Heart left ventricle (tissue), 16 donors: Measurements from ENCODE around the gene B4GALT5. TPM values are rescaled to one million over a fixed set of nuclear protein-coding genes. Genes with fewer than 3 reads are reported as not detected.
A peak's percentile ranks its signal among the peaks of the same experiment; 100 is the strongest.

Source experiments
- ATAC-seq, 4 donors: fragments of 200-7000 bp; cut with Tn5 transposase; one replicate each; pipeline ENCODE4 v1.9.1; 2020 to 2022; ENCODE audit warnings: moderate library complexity in 4 of 4, mild to moderate bottlenecking in 3 of 4, moderate number of reproducible peaks in 1 of 4
- DNase-seq, 5 donors: peaks; one replicate each; pipeline ENCODE4 v3.0.0-alpha.2; 2020
- H3K27ac ChIP-seq, 12 donors: fragments of 200-600 bp; sonication (generic) in 4 of 12; one replicate each; pipeline versions ENCODE4 v1.5.0 to v1.8.0; 2016 to 2022; ENCODE audit warnings: mild to moderate bottlenecking in 2 of 12
- H3K27me3 ChIP-seq, 9 donors: fragments of 200-600 bp; sonication (generic) in 2 of 9; one replicate each; pipeline versions ENCODE4 v1.5.1 to v1.8.0; 2016 to 2022; ENCODE audit warnings: mild to moderate bottlenecking in 3 of 9
- H3K36me3 ChIP-seq, 9 donors: fragments of 200-600 bp; sonication (generic) in 2 of 9; one replicate each; pipeline versions ENCODE4 v1.5.0 to v1.8.0; 2018 to 2022; ENCODE audit warnings: mild to moderate bottlenecking in 2 of 9
- H3K4me1 ChIP-seq, 12 donors: fragments of 200-600 bp; sonication (generic) in 4 of 12; one replicate each; pipeline versions ENCODE4 v1.5.0 to v1.8.0; 2016 to 2022; ENCODE audit warnings: mild to moderate bottlenecking in 3 of 12
- H3K4me3 ChIP-seq, 12 donors: fragments of 200-600 bp; sonication (generic) in 4 of 12; one replicate each; pipeline versions ENCODE4 v1.5.0 to v1.8.0; 2017 to 2022; ENCODE audit warnings: mild to moderate bottlenecking in 9 of 12, moderate library complexity in 4 of 12
- H3K9me3 ChIP-seq, 12 donors: fragments of 200-600 bp; sonication (generic) in 4 of 12; one replicate each; pipeline versions ENCODE4 v1.5.0 to v1.8.0; 2016 to 2022; ENCODE audit warnings: mild to moderate bottlenecking in 1 of 12
- POLR2A ChIP-seq, 2 donors: fragments of 450-650 bp; IDR thresholded peaks; one replicate each; pipeline ENCODE4 v1.6.1; 2017; ENCODE audit warnings: antibody characterized with exemption in 2 of 2, mild to moderate bottlenecking in 2 of 2, moderate library complexity in 2 of 2
- WGBS, 4 donors: extraction: QIAGEN DNeasy Blood & Tissue Kit in 2 of 4; methylation state at CpG; one replicate each; pipeline versions ENCODE4 v1.1.5 to v1.1.7; 2013 to 2018; 5-methylcytosine and 5-hydroxymethylcytosine counted together
- intact Hi-C, 10 donors: fragments of 100-400 bp; cut with DNase I; formaldehyde crosslinking; loops; one replicate each; pipeline versions ENCODE4 v1.11.1 to v1.14.2; 2022
- polyA plus RNA-seq, 2 donors: library from polyadenylated mRNA; stranded (reverse); fragments of 200-250 nt; gene quantifications; one replicate each; pipeline ENCODE4 v1.2.3, GENCODE V29; 2013
- total RNA-seq, 9 donors: library from RNA; depleted of rRNA in 2 of 9; stranded (reverse); fragments of >200 nt in 2 of 9; fragmentation: NEBNext Ultra II Directional in 3 of 9; extraction: Animal tissue kit (Norgen Biotek cat#: 25700) in 3 of 9; gene quantifications; one replicate each; pipeline versions ENCODE4 v1.1.0 to v1.2.4, GENCODE V29; 2016 to 2023
- TF ChIP-seq, protein P1 (sequence below), 12 donors: fragments of 200-600 bp; sonication (generic) in 4 of 12; IDR thresholded peaks; one replicate each; pipeline versions ENCODE4 v1.5.0 to v1.8.0; 2018 to 2022; ENCODE audit warnings: antibody characterized with exemption in 12 of 12, mild to moderate bottlenecking in 5 of 12
- donor health status: ischemic (EF 13 %, LVEDD 7.1; RV severe dilation, severe dysfunction).
- donor health status: healthy with polysubstance abuse.
- donor health status: DM: no; HTN: yes; CAD: no.
- donor health status: DM: no; HTN: no; CAD: no.
- donor health status: ischemic (EF 25% LVEDD 6.9; RV normal size, moderate dysfunction).
- donor health status: ischemic (EF 25% LVEDD 5.7; RV mildly dilated, moderate dysfunction).
- donor health status: healthy.
- donor health status: DM: yes; HTN: yes; CAD: no.
- donor health status: ischemic (EF 35%, LVEDD 5.7; RV mildly dilated, moderate dysfunction).
- donor health status: nonischemic (EF 11% LVEDD 7.7; RV severe dilation, severe dysfunction).
- donor health status: DM: yes; HTN: yes; CAD: no.
- donor health status: PGD.
- donor health status: ischemic (EF 29% LVEDD 5.4; RV normal size, mild dysfunction).
- donor health status: nonischemic (EF 23%, LVEDD 6.1; RV moderate dilation, normal function).

The B4GALT5 gene
- total and polyA plus RNA-seq, 11 donors = 7.0 to 60.4 (median 29.3) TPM

DNA sequence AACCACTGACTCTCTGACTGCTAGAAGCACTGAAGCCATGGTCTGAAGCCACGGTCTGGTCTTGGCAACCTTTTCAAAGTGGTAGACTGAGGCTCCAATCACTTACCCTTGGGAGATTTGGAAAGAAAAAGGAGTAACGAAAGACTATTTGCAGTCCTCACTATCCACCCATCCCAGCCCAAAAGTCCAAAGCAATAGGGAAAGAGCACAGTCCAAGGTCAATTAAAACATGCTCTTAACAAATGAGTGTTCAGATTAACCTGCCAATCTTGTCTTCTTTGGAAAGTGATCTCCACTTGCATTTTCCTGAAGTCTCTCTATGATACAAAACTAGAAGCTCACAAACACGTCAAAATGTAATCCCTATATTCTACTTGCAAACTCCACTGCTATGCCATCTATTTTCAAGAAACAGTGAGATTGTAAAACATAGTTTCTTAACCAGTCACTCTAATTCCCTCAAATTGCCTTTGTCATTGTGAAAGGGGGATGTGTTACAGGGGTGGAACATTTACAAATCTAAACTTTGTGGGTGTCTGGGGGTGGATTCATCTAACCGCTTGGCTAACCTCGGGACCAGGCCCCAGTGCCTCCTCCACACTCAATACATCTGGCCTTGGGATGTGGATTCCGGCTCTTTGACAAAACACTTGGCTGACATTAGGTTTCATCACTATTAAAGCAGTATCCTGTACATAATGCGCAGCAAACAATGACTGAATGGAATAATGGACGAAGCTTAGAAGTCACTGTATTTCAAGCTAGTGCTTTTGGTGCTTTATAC lies 56.4 kb downstream of the B4GALT5 start:
- Histone ChIP-seq H3K27ac (peak overlapping the region in 3 of 12 donors; percentile 3 to 52 (median 21)), H3K27me3 (no peaks in the 10 kb centered on the region), H3K4me1 (peaks cover 0 to 64% (median 29%) of the 10 kb centered on the region in 12 donors), H3K9me3 (no peaks in the 10 kb centered on the region), H3K36me3 (peaks cover 0 to 43% (median 35%) of the 10 kb centered on the region in 9 donors), H3K4me3 (no peak overlapping the region)
- TF ChIP-seq POLR2A (IDR thresholded peaks at IDR 0.05) = no peak
- TF ChIP-seq, protein P1, sequence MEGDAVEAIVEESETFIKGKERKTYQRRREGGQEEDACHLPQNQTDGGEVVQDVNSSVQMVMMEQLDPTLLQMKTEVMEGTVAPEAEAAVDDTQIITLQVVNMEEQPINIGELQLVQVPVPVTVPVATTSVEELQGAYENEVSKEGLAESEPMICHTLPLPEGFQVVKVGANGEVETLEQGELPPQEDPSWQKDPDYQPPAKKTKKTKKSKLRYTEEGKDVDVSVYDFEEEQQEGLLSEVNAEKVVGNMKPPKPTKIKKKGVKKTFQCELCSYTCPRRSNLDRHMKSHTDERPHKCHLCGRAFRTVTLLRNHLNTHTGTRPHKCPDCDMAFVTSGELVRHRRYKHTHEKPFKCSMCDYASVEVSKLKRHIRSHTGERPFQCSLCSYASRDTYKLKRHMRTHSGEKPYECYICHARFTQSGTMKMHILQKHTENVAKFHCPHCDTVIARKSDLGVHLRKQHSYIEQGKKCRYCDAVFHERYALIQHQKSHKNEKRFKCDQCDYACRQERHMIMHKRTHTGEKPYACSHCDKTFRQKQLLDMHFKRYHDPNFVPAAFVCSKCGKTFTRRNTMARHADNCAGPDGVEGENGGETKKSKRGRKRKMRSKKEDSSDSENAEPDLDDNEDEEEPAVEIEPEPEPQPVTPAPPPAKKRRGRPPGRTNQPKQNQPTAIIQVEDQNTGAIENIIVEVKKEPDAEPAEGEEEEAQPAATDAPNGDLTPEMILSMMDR (IDR thresholded peaks at IDR 0.05) = no peak
- DNase-seq (no peak), ATAC-seq (peak in 3 of 4 donors; percentile 32 to 61 (median 36))
- WGBS, 4 donors = 59 to 73% (median 69%) methylated on average over 8 of the region's 8 CpGs
- intact Hi-C loops = loop anchor here in 1 of 10 donors (5.0 kb wide), 1 partner anchor 40 kb away; no protein-coding TSS in a partner anchor

DNA sequence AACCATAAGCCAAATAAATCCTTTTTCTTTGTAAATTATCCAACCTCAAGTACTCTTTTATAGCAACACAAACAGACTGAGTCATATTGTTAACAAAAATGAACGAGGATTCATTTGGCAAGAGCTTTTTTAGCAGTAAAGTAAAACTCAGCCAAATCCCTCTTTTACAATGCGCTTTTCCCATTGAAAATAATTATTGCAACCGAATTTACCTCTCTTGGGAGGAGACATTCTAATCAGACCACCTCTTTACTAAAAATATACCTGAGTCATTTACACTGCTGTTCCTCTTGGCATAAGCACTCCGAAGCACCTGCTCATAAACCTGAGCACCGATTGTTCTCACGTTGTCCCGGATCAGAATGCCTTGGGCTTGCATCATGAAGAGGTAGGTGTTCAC lies 57.4 kb downstream of the B4GALT5 start:
- H3K36me3 ChIP-seq = peaks cover 0 to 53% (median 39%) of the 10 kb centered on the region in 9 donors
- H3K27me3 ChIP-seq = no peaks in the 10 kb centered on the region
- TF ChIP-seq, protein P1 (IDR thresholded peaks at IDR 0.05) = no peak
- no peak for TF ChIP-seq POLR2A (IDR thresholded peaks at IDR 0.05)
- no peaks in the 10 kb centered on the region for H3K9me3 ChIP-seq
- peak overlapping the region in 1 of 12 donors; percentile 13 for H3K27ac ChIP-seq
- DNase-seq (no peak), ATAC-seq (peak in 2 of 4 donors; percentile 24 to 41)
- 71 to 76% (median 73%) methylated on average over 7 of the region's 7 CpGs for WGBS, 4 donors
- H3K4me1 ChIP-seq = peaks cover 0 to 54% (median 22%) of the 10 kb centered on the region in 12 donors
- no peak overlapping the region for H3K4me3 ChIP-seq
- intact Hi-C loops = loop anchor here in 1 of 10 donors (5.0 kb wide), 1 partner anchor 41 kb away; no protein-coding TSS in a partner anchor

DNA sequence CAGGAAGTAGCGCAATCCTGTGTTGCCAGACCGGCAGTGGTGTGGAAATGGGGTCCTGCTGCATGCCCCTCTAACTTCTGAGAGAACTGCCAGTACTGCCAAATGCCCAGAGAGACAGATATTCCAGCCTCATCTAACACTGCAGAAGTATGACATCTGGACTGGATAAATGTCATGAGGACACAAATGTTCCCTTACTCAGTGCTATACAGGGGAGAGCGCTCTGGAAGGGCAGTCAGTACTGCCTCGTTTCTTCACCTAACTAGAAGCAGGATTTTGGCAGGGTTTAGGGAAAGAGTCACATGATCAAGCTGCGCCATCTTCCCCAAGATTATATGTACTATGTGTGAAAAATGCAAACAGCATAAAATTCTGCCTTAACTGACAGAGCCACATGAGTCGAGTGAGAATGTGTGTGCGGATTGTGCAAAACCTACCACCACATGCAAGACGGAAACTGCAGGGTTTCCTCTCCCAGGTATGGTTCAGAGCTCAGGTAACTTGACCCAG lies 59.7 kb downstream of the B4GALT5 start:
- peaks cover 0 to 68% (median 46%) of the 10 kb centered on the region in 9 donors for H3K36me3 ChIP-seq
- ATAC-seq (peak; percentile 68 to 81 (median 74)), DNase-seq (no peak)
- no peak overlapping the region for H3K27ac ChIP-seq
- 79 to 90% (median 86%) methylated on average over 8 of the region's 8 CpGs for WGBS, 4 donors
- no peak overlapping the region for H3K4me3 ChIP-seq
- no peaks in the 10 kb centered on the region for H3K27me3 ChIP-seq
- intact Hi-C loops = no loop called here
- no peaks in the 10 kb centered on the region for H3K9me3 ChIP-seq
- TF ChIP-seq POLR2A (IDR thresholded peaks at IDR 0.05) = no peak
- TF ChIP-seq, protein P1 (IDR thresholded peaks at IDR 0.05) = no peak
- H3K4me1 ChIP-seq = peaks cover 0 to 39% (median 16%) of the 10 kb centered on the region in 12 donors

DNA sequence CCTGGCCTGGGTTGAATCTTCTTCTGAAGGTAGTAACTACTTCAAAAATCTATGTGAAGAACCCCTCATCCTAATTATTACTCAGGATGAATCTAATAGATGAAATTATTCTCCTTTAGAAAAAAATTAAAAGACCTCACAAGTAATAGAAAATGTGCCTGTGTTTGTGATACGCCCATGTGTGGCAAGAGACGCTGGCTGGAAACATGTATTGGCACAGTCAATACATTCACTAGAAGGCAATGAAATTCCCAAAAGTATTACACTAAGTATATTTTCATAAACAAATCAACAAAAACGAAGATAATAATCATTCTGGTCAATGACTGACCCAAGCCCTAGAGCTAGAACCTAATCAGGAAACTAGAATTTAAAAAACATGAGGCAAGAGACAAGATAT lies 64.0 kb downstream of the B4GALT5 start:
- DNase-seq (no peak), ATAC-seq (no peak)
- H3K36me3 ChIP-seq = peaks cover 0 to 91% (median 73%) of the 10 kb centered on the region in 9 donors
- no peak overlapping the region for H3K27ac ChIP-seq
- no peaks in the 10 kb centered on the region for H3K27me3 ChIP-seq
- H3K4me3 ChIP-seq = no peak overlapping the region
- no peak for TF ChIP-seq POLR2A (IDR thresholded peaks at IDR 0.05)
- TF ChIP-seq, protein P1 (IDR thresholded peaks at IDR 0.05) = no peak
- intact Hi-C loops = no loop called here
- WGBS, 4 donors = 85 to 88% (median 86%) methylated on average over 3 of the region's 3 CpGs
- no peaks in the 10 kb centered on the region for H3K9me3 ChIP-seq
- peaks cover 0 to 6% (median 0%) of the 10 kb centered on the region in 12 donors for H3K4me1 ChIP-seq
